Keratinocyte (primary cell): ENCODE results near the gene IRF6.

Experiments
- CTCF ChIP-seq, 3 experiments: IDR thresholded peaks in 1 of 3; conservative IDR thresholded peaks in 1 of 3; optimal IDR thresholded peaks in 1 of 3; 2 replicates in 2 of 3; 3 replicates in 1 of 3; pipeline versions ENCODE3 to v1.5.1; 2011; ENCODE audit warnings: low read length in 3 of 3, mild to moderate bottlenecking in 3 of 3, moderate library complexity in 2 of 3, control low read depth in 1 of 3, inconsistent platforms in 1 of 3; ENCODE audit not compliant: insufficient read depth in 2 of 3; ENCODE audit errors: extremely low read depth in 1 of 3
- EZH2 ChIP-seq: IDR thresholded peaks from one replicate; pipeline ENCODE4 v1.6.1; 2012; ENCODE audit warnings: inconsistent platforms, mild to moderate bottlenecking, low read length, moderate library complexity

DNA sequence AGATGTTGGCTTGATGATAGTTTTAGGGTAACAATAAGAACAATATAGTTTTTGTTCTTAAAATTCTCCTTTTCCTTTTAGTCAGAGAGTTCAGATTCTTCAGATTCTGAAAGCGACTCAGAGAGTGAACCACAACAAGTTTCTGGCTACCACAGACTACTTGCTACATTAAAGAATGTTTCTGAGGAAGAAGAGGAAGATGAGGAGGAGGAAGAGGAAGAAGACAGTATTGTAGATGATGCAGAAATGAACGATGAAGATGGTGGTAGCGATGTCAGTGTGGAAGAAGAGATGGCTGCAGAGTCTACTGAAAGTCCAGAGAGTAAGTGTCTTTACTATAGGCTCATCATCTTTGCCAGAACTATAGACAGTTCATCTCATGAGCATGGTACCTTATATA lies 24.8 kb upstream of the IRF6 start:
- TF ChIP-seq CTCF (optimal IDR thresholded peaks at IDR 0.05 in 1 of 3, IDR thresholded peaks at IDR 0.05 in 1 of 3, conservative IDR thresholded peaks at IDR 0.05 in 1 of 3; ENCODE audit: extremely low read depth in 1 of 3, insufficient read depth in 2 of 3, low read length in 3 of 3) (no peak), EZH2 (no peak)
